Measurements from ENCODE around the gene HECTD3. TPM values are rescaled to one million over a fixed set of nuclear protein-coding genes. Genes with fewer than 3 reads are reported as not detected.

The HECTD3 gene
- polyA plus RNA-seq, 1 donor (not counting 4 experiments of a cell fraction or from before 2014, with no cell fraction given) = 28.1 TPM

- Histone ChIP-seq H3K27ac (ENCODE audit: control insufficient read depth, insufficient read depth, low read length) (no peak overlapping the region), H3K36me3 (ENCODE audit: control insufficient read depth in 2 of 2, extremely low read depth in 1 of 2, insufficient read depth in 2 of 2, low read length in 2 of 2) (no peaks in the 10 kb centered on the region), H3K79me2 (ENCODE audit: control insufficient read depth, insufficient read depth, low read length) (no peaks in the 10 kb centered on the region), H3K4me3 (ENCODE audit: control insufficient read depth in 2 of 3, extremely low read depth in 1 of 3, insufficient read depth in 2 of 3, low read depth in 1 of 3, low read length in 3 of 3) (no peak overlapping the region), H3K9me1 (ENCODE audit: control insufficient read depth, extremely low read depth, insufficient read depth, low read length) (no peaks in the 10 kb centered on the region), H3K4me1 (ENCODE audit: control insufficient read depth, extremely low read depth, insufficient read depth, low read length) (no peaks in the 10 kb centered on the region), H4K20me1 (ENCODE audit: control insufficient read depth, extremely low read depth, insufficient read depth, low read length) (no peaks in the 10 kb centered on the region), H3K4me2 (ENCODE audit: control insufficient read depth, extremely low read depth, insufficient read depth, low read depth, low read length) (no peak overlapping the region), H3K9me3 (ENCODE audit: control insufficient read depth, low read depth, low read length) (no peaks in the 10 kb centered on the region), H2AFZ (ENCODE audit: control insufficient read depth, low read length) (no peak overlapping the region), H3K9ac (ENCODE audit: control insufficient read depth, extremely low read depth, insufficient read depth, low read length) (no peak overlapping the region), H3K27me3 (ENCODE audit: control insufficient read depth, extremely low read depth, insufficient read depth, low read length) (no peaks in the 10 kb centered on the region)
- TF ChIP-seq, protein P1, sequence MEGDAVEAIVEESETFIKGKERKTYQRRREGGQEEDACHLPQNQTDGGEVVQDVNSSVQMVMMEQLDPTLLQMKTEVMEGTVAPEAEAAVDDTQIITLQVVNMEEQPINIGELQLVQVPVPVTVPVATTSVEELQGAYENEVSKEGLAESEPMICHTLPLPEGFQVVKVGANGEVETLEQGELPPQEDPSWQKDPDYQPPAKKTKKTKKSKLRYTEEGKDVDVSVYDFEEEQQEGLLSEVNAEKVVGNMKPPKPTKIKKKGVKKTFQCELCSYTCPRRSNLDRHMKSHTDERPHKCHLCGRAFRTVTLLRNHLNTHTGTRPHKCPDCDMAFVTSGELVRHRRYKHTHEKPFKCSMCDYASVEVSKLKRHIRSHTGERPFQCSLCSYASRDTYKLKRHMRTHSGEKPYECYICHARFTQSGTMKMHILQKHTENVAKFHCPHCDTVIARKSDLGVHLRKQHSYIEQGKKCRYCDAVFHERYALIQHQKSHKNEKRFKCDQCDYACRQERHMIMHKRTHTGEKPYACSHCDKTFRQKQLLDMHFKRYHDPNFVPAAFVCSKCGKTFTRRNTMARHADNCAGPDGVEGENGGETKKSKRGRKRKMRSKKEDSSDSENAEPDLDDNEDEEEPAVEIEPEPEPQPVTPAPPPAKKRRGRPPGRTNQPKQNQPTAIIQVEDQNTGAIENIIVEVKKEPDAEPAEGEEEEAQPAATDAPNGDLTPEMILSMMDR (optimal IDR thresholded peaks at IDR 0.05 in 1 of 3, IDR thresholded peaks at IDR 0.05 in 1 of 3, conservative IDR thresholded peaks at IDR 0.05 in 1 of 3; ENCODE audit: extremely low read depth in 1 of 3, insufficient read depth in 2 of 3, low read length in 3 of 3) = no peak
- TF ChIP-seq EZH2 (IDR thresholded peaks at IDR 0.05; ENCODE audit: low read length) = no peak
- FAIRE-seq = no peak
- no peak for DNase-seq (ENCODE audit: low read depth, low spot score)
- dilution Hi-C loops (cut with MboI; ENCODE audit: extremely low pct_ligation_motif_present, low sequenced_read_pairs) = no loop called here
These were observed 27.7 kb upstream of the HECTD3 start for GRCh38 chr1:45038661-45039364.

DNA sequence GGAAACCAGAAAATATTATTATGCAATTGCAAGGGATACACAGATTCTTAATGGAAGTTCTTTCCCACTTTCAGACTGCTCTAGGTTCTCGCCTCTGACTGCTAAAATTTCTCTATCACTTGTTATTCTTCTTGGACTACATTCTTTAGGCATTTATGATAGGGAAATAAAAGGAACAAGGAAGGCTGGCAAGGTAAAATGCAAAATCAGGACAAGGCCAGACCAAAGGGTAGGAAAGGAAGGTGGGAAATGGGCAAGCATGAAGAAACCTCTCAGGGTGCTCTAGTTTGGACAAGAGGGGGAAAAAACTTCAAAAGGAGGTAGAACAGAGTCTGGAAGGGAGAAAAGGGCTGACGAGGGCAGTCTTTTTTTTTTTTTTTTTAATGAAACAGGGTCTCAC is 27.1 kb upstream of the HECTD3 start:
- H4K20me1 ChIP-seq (ENCODE audit: control insufficient read depth, extremely low read depth, insufficient read depth, low read length) = no peaks in the 10 kb centered on the region
- H3K4me2 ChIP-seq (ENCODE audit: control insufficient read depth, extremely low read depth, insufficient read depth, low read depth, low read length) = no peak overlapping the region
- H3K9me3 ChIP-seq (ENCODE audit: control insufficient read depth, low read depth, low read length) = no peaks in the 10 kb centered on the region
- no peak overlapping the region for H3K9ac ChIP-seq (ENCODE audit: control insufficient read depth, extremely low read depth, insufficient read depth, low read length)
- no peaks in the 10 kb centered on the region for H3K4me1 ChIP-seq (ENCODE audit: control insufficient read depth, extremely low read depth, insufficient read depth, low read length)
- no peak overlapping the region for H2AFZ ChIP-seq (ENCODE audit: control insufficient read depth, low read length)
- FAIRE-seq (no peak), DNase-seq (ENCODE audit: low read depth, low spot score) (no peak)
- no peaks in the 10 kb centered on the region for H3K36me3 ChIP-seq (ENCODE audit: control insufficient read depth in 2 of 2, extremely low read depth in 1 of 2, insufficient read depth in 2 of 2, low read length in 2 of 2)
- no peaks in the 10 kb centered on the region for H3K27me3 ChIP-seq (ENCODE audit: control insufficient read depth, extremely low read depth, insufficient read depth, low read length)
- no peak overlapping the region for H3K27ac ChIP-seq (ENCODE audit: control insufficient read depth, insufficient read depth, low read length)
- H3K79me2 ChIP-seq (ENCODE audit: control insufficient read depth, insufficient read depth, low read length) = no peaks in the 10 kb centered on the region
- dilution Hi-C loops (cut with MboI; ENCODE audit: extremely low pct_ligation_motif_present, low sequenced_read_pairs) = no loop called here
- TF ChIP-seq, protein P1 (optimal IDR thresholded peaks at IDR 0.05 in 1 of 3, IDR thresholded peaks at IDR 0.05 in 1 of 3, conservative IDR thresholded peaks at IDR 0.05 in 1 of 3; ENCODE audit: extremely low read depth in 1 of 3, insufficient read depth in 2 of 3, low read length in 3 of 3) = no peak
- no peak for TF ChIP-seq EZH2 (IDR thresholded peaks at IDR 0.05; ENCODE audit: low read length)
- no peak overlapping the region for H3K4me3 ChIP-seq (ENCODE audit: control insufficient read depth in 2 of 3, extremely low read depth in 1 of 3, insufficient read depth in 2 of 3, low read depth in 1 of 3, low read length in 3 of 3)
- no peaks in the 10 kb centered on the region for H3K9me1 ChIP-seq (ENCODE audit: control insufficient read depth, extremely low read depth, insufficient read depth, low read length)

Data from keratinocyte (primary cell).